Measurements from ENCODE around the gene CDC42BPA. TPM values are rescaled to one million over a fixed set of nuclear protein-coding genes. Genes with fewer than 3 reads are reported as not detected.

CDC42BPA gene
- total RNA-seq, 1 experiment from 2014 or later = 30.1 TPM

DNA sequence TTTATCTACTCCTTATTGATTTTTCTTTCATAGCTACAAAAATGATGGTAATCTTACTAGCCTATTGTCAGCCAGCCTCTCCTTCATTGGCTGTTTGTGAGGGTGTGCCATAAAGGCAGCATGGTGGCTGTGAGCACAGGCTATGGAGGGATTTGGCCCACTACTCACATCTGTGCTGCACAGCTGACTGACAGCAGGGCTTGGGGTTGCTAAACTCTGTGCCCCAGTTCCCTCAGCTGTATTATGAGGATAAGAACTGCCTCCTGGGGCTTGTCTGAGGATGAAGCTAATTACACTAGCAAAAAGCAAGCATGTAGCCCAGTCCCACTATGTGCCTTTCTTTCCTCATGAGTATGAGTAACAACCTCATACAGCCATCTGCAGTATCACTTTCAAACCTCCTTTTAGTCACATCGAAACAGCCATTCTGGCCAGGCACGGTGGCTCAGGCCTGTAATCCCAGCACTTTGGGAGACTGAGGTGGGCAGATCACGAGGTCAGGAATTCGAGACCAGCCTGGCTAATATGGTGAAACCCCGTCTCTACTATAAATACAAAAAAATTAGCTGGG lies 312.0 kb downstream of the CDC42BPA start:
- no peak overlapping the region for H3K27ac Mint-ChIP-seq
- no peak overlapping the region for H3K4me3 Mint-ChIP-seq

More for the DNA sequence above, 312.0 kb downstream of the CDC42BPA start:
- no CpG with 5 or more reads among the region's 5 CpGs for WGBS (ENCODE audit: extremely low coverage, insufficient read length, low lambda C conversion rate)
- Histone ChIP-seq H4K5ac (ENCODE audit: insufficient read length, low read depth, low read length) (no peak overlapping the region), H3K23me2 (ENCODE audit: insufficient read length, low read depth, low read length, poor library complexity, severe bottlenecking) (no peaks in the 10 kb centered on the region), H3K79me2 (ENCODE audit: insufficient read depth, low read length) (no peaks in the 10 kb centered on the region), H2BK20ac (ENCODE audit: low read depth, low read length, poor library complexity, severe bottlenecking) (no peak overlapping the region), H2BK12ac (ENCODE audit: insufficient read length, low read depth, low read length) (no peak overlapping the region), H3K23ac (ENCODE audit: insufficient read length, low read depth, low read length) (no peak overlapping the region), H4K91ac (ENCODE audit: insufficient read length, low read depth, low read length) (no peak overlapping the region), H2BK5ac (ENCODE audit: insufficient read length, low read length) (no peak overlapping the region), H3K27ac (ENCODE audit: insufficient read length, low read depth, low read length) (no peak overlapping the region), H3K4me2 (ENCODE audit: insufficient read depth, insufficient read length, low read length) (no peak overlapping the region), H2AK5ac (ENCODE audit: insufficient read length, low read length) (no peak overlapping the region), H2AFZ (ENCODE audit: low read length) (no peak overlapping the region), H3K79me1 (ENCODE audit: insufficient read depth, low read depth, low read length, poor library complexity, severe bottlenecking) (no peaks in the 10 kb centered on the region), H3K4ac (ENCODE audit: low read depth, low read length) (no peak overlapping the region), H3K27me3 (ENCODE audit: insufficient read depth, low read length) (no peaks in the 10 kb centered on the region), H2BK15ac (ENCODE audit: low read depth, low read length) (no peak overlapping the region), H3K9me3 (ENCODE audit: control insufficient read depth, low read depth, low read length) (no peaks in the 10 kb centered on the region), H3K9ac (ENCODE audit: extremely low read depth, insufficient read length, low read length) (no peak overlapping the region), H3K14ac (ENCODE audit: insufficient read depth, low read length) (no peak overlapping the region), H3T11ph (ENCODE audit: low read length) (no peak overlapping the region), H3K56ac (ENCODE audit: insufficient read length, low read depth, low read length) (no peak overlapping the region), H4K20me1 (ENCODE audit: control insufficient read depth, insufficient read depth, insufficient read length) (no peaks in the 10 kb centered on the region), H4K8ac (replicated peaks; ENCODE audit: insufficient read length, low read depth, low read length) (no peak overlapping the region), H3K18ac (ENCODE audit: insufficient read length, low read depth, low read length) (no peak overlapping the region), H2BK120ac (ENCODE audit: low read depth, low read length, poor library complexity, severe bottlenecking) (no peak overlapping the region), H3K4me1 (ENCODE audit: insufficient read depth, low read length) (no peaks in the 10 kb centered on the region)
- no peak for DNase-seq
- H3K9me3 Mint-ChIP-seq = no peaks in the 10 kb centered on the region
- H3K27me3 Mint-ChIP-seq (ENCODE audit: low read depth) = no peaks in the 10 kb centered on the region
- TF ChIP-seq, protein P1, sequence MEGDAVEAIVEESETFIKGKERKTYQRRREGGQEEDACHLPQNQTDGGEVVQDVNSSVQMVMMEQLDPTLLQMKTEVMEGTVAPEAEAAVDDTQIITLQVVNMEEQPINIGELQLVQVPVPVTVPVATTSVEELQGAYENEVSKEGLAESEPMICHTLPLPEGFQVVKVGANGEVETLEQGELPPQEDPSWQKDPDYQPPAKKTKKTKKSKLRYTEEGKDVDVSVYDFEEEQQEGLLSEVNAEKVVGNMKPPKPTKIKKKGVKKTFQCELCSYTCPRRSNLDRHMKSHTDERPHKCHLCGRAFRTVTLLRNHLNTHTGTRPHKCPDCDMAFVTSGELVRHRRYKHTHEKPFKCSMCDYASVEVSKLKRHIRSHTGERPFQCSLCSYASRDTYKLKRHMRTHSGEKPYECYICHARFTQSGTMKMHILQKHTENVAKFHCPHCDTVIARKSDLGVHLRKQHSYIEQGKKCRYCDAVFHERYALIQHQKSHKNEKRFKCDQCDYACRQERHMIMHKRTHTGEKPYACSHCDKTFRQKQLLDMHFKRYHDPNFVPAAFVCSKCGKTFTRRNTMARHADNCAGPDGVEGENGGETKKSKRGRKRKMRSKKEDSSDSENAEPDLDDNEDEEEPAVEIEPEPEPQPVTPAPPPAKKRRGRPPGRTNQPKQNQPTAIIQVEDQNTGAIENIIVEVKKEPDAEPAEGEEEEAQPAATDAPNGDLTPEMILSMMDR (conservative IDR thresholded peaks at IDR 0.05) = no peak
- no peaks in the 10 kb centered on the region for H3K4me1 Mint-ChIP-seq
- peaks cover 0 to 13% (median 0%) of the 10 kb centered on the region in 3 experiments; a peak in 4 of 7 replicates for H3K36me3 Mint-ChIP-seq (ENCODE audit: insufficient read depth in 1 of 3, low read depth in 3 of 3)

Data from H9 (cell line).